SK-N-SH treated with all-trans-retinoic acid at 6 μM for 48 hours (cell line): ENCODE data around the gene CDC42.

Experiments used
- ARNTL ChIP-seq: fragments of 450-650 bp; formaldehyde crosslinking; IDR thresholded peaks from 2 replicates; pipeline ENCODE4 v1.5.0; 2020; ENCODE audit warnings: low read depth, mild to moderate bottlenecking, moderate library complexity, borderline replicate concordance
- CREB5 ChIP-seq: fragments of 250-450 bp; sonication (Bioruptor Pico); IDR thresholded peaks from 2 replicates; pipeline ENCODE4 v1.5.1; 2020; ENCODE audit warnings: low read depth, mild to moderate bottlenecking, moderate library complexity
- CSDC2 ChIP-seq: fragments of 250-450 bp; sonication (Bioruptor Pico); IDR thresholded peaks from 2 replicates; pipeline ENCODE4 v1.5.0; 2020; ENCODE audit warnings: mild to moderate bottlenecking, moderate library complexity
- ESRRG ChIP-seq: fragments of 250-450 bp; sonication (Bioruptor Pico); IDR thresholded peaks from 2 replicates; pipeline ENCODE4 v1.6.1; 2021; ENCODE audit warnings: mild to moderate bottlenecking
- ISL1 ChIP-seq: fragments of 250-450 bp; sonication (Bioruptor Pico); IDR thresholded peaks from 2 replicates; pipeline ENCODE4 v2.1.2; 2022; ENCODE audit warnings: mild to moderate bottlenecking, moderate library complexity
- PATZ1 ChIP-seq: fragments of 250-450 bp; sonication (Bioruptor Pico); IDR thresholded peaks from 2 replicates; pipeline ENCODE4 v1.8.0; 2020; ENCODE audit warnings: mild to moderate bottlenecking, moderate library complexity, borderline replicate concordance
- POU6F1 ChIP-seq: fragments of 250-450 bp; sonication (Bioruptor Pico); IDR thresholded peaks from 2 replicates; pipeline ENCODE4 v1.8.0; 2021; ENCODE audit warnings: low read depth, mild to moderate bottlenecking, moderate library complexity, borderline replicate concordance
- RARB ChIP-seq: fragments of 250-450 bp; sonication (Bioruptor Pico); IDR thresholded peaks from 2 replicates; pipeline ENCODE4 v1.8.0; 2021; ENCODE audit warnings: mild to moderate bottlenecking, moderate library complexity
- TSHZ2 ChIP-seq: fragments of 250-450 bp; sonication (Bioruptor Pico); IDR thresholded peaks from 2 replicates; pipeline ENCODE4 v1.5.0; 2020; ENCODE audit warnings: mild to moderate bottlenecking, moderate library complexity
- ZFP3 ChIP-seq: fragments of 250-450 bp; sonication (Bioruptor Pico); IDR thresholded peaks from 2 replicates; pipeline ENCODE4 v1.5.0; 2020; ENCODE audit warnings: mild to moderate bottlenecking, moderate library complexity
- ZFP30 ChIP-seq: fragments of 450-650 bp; formaldehyde crosslinking; IDR thresholded peaks from 2 replicates; pipeline ENCODE4 v1.5.0; 2022; ENCODE audit warnings: mild to moderate bottlenecking, moderate library complexity
- ZNF70 ChIP-seq: fragments of 450-650 bp; formaldehyde crosslinking; IDR thresholded peaks from 2 replicates; pipeline ENCODE4 v1.5.0; 2020; ENCODE audit warnings: mild to moderate bottlenecking, moderate library complexity

- TF ChIP-seq PATZ1 (CRISPR knock-in tag) = no peak
- no peak for TF ChIP-seq ZFP3 (CRISPR knock-in tag)
- TF ChIP-seq CSDC2 (CRISPR knock-in tag) = no peak
- no peak for TF ChIP-seq ARNTL (CRISPR knock-in tag)
- TF ChIP-seq ESRRG (CRISPR knock-in tag) = no peak
- TF ChIP-seq CREB5 (CRISPR knock-in tag) = no peak
- no peak for TF ChIP-seq ISL1
- TF ChIP-seq POU6F1 (CRISPR knock-in tag) = no peak
- no peak for TF ChIP-seq ZNF70
- TF ChIP-seq TSHZ2 (CRISPR knock-in tag) = no peak
- no peak for TF ChIP-seq RARB (CRISPR knock-in tag)
- TF ChIP-seq ZFP30 (CRISPR knock-in tag) = no peak
Measured at GRCh38 chr1:22117851-22118250, 65.3 kb downstream of the CDC42 start.
